Trophoblast cell (in vitro differentiated cells and primary cell): ENCODE results near the gene PHPT1.

Experiments
- DNase-seq, 2 donors: peaks; one replicate each; pipeline ENCODE4 v3.0.0-alpha.2; 2016
- H2AFZ ChIP-seq: 2 replicates; pipeline ENCODE4 v1.6.1; 2013; ENCODE audit warnings: low read length, moderate library complexity, mild to moderate bottlenecking; ENCODE audit not compliant: insufficient read depth, poor library complexity
- H2AK5ac ChIP-seq: 2 replicates; pipeline ENCODE4 v1.6.1; 2013; ENCODE audit warnings: mild to moderate bottlenecking, low read length
- H2BK120ac ChIP-seq: 2 replicates; pipeline ENCODE4 v1.6.1; 2013; ENCODE audit warnings: low read length, mild to moderate bottlenecking, moderate library complexity; ENCODE audit not compliant: insufficient read depth, poor library complexity
- H2BK12ac ChIP-seq: 2 replicates; pipeline ENCODE4 v1.6.1; 2013; ENCODE audit warnings: mild to moderate bottlenecking, low read length, moderate library complexity
- H2BK5ac ChIP-seq: 2 replicates; pipeline ENCODE4 v1.6.1; 2013; ENCODE audit warnings: low read length, low read depth, moderate library complexity, mild to moderate bottlenecking; ENCODE audit not compliant: poor library complexity
- H3K14ac ChIP-seq: 2 replicates; pipeline ENCODE4 v1.6.1; 2013; ENCODE audit warnings: mild to moderate bottlenecking, low read length
- H3K18ac ChIP-seq: 2 replicates; pipeline ENCODE4 v1.6.1; 2013; ENCODE audit warnings: mild to moderate bottlenecking, low read length
- H3K23ac ChIP-seq: 2 replicates; pipeline ENCODE4 v1.6.1; 2013; ENCODE audit warnings: low read length
- H3K27ac ChIP-seq: 2 replicates; pipeline ENCODE4 v1.5.1; 2013; ENCODE audit warnings: low read depth, mild to moderate bottlenecking, inconsistent platforms, low read length, moderate library complexity
- H3K27me3 ChIP-seq: 2 replicates; pipeline ENCODE4 v1.6.1; 2013; ENCODE audit warnings: inconsistent platforms, mild to moderate bottlenecking, low read length, moderate library complexity; ENCODE audit not compliant: insufficient read depth
- H3K36me3 ChIP-seq, 2 experiments: 1 replicate in 1 of 2; 2 replicates in 1 of 2; pipeline ENCODE4 v1.6.1; 2013; ENCODE audit warnings: low read length in 2 of 2, mild to moderate bottlenecking in 2 of 2, moderate library complexity in 1 of 2; ENCODE audit not compliant: insufficient read depth in 2 of 2, control insufficient read depth in 1 of 2
- H3K4ac ChIP-seq: 2 replicates; pipeline ENCODE4 v1.6.1; 2013; ENCODE audit warnings: low read depth, mild to moderate bottlenecking, low read length, moderate library complexity
- H3K4me1 ChIP-seq, 2 experiments: 1 replicate in 1 of 2; 2 replicates in 1 of 2; pipeline ENCODE4 v1.6.1; 2013; ENCODE audit warnings: low read length in 2 of 2, mild to moderate bottlenecking in 2 of 2, moderate library complexity in 1 of 2; ENCODE audit not compliant: insufficient read depth in 2 of 2, control insufficient read depth in 1 of 2
- H3K4me2 ChIP-seq: 2 replicates; pipeline ENCODE4 v1.6.1; 2013; ENCODE audit warnings: inconsistent platforms, mild to moderate bottlenecking, low read length, moderate library complexity
- H3K4me3 ChIP-seq: 2 replicates; pipeline ENCODE4 v1.5.1; 2013; ENCODE audit warnings: mild to moderate bottlenecking, low read depth, low read length, inconsistent platforms
- H3K79me1 ChIP-seq: one replicate; pipeline ENCODE4 v1.6.1; 2013; ENCODE audit warnings: low read length
- H3K79me2 ChIP-seq: 2 replicates; pipeline ENCODE4 v1.6.1; 2013; ENCODE audit warnings: low read length, mild to moderate bottlenecking; ENCODE audit not compliant: control insufficient read depth, insufficient read depth, poor library complexity
- H3K9ac ChIP-seq: 2 replicates; pipeline ENCODE4 v1.6.1; 2013; ENCODE audit warnings: mild to moderate bottlenecking, low read length
- H3K9me3 ChIP-seq: 2 replicates; pipeline ENCODE4 v1.6.1; 2013; ENCODE audit warnings: low read depth, mild to moderate bottlenecking, control low read depth, inconsistent platforms, low read length; ENCODE audit not compliant: insufficient read depth
- H4K12ac ChIP-seq: 2 replicates; pipeline ENCODE4 v1.6.1; 2013; ENCODE audit warnings: low read depth, mild to moderate bottlenecking, low read length, moderate library complexity
- H4K8ac ChIP-seq: 2 replicates; pipeline ENCODE4 v1.6.1; 2013; ENCODE audit warnings: low read depth, mild to moderate bottlenecking, low read length, moderate library complexity
- H4K91ac ChIP-seq: one replicate; pipeline ENCODE4 v1.6.1; 2013; ENCODE audit warnings: low read depth, mild to moderate bottlenecking, low read length, moderate library complexity
- WGBS: extraction: QIAGEN DNeasy Blood & Tissue Kit; methylation state at CpG from one replicate; pipeline ENCODE4 v1.1.7; 2013; ENCODE audit warnings: missing lambda C conversion rate; ENCODE audit not compliant: insufficient read length, insufficient coverage; ENCODE audit errors: extremely low coverage; 5-methylcytosine and 5-hydroxymethylcytosine counted together

Gene PHPT1

DNA sequence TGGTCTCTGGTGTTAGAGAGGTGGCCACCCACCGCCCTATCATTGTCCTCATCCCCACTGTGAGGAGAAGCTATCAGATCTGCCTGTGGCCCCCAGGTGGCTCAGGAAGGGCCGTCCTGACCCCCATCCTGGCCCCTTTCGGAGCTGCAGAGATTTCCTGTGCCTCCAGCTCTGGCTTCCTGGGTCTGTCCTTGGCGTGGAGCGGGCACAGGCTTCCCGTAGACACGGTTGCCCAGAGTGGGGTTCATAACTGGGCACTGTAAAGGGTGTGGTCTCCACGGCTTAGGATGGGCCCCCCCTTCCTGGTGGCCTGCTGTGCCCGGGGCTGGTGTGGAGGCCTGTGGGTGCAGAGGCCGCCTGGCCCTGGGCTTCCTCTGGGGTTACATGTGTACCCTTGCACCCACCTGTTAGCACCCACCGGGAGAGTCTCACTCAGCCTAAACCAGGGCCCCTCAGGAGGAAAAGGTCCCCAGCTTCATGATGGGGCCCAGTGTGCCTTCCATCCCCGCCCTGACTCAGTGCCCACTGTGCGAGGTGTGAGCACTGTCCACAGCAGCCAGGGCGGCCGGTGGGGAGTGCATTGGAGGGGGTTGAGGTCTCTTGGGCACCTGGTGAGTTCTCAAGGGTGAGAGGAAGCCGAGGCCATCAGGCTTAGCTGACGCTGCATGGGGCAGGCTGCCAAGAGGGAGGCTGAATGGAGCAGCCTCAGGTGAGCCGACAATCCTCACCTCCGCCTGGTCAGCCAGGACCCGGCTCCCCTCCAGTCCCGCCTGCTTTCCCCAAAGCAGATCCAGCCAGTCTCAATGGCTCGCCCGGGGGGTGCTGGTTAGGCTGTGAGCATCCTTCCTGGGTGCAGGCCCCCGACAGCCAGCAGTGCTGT lies 22.3 kb upstream of the PHPT1 start:
- Histone ChIP-seq H3K4me1 (no peaks in the 10 kb centered on the region), H3K27ac (no peak overlapping the region), H3K9me3 (no peaks in the 10 kb centered on the region), H3K79me2 (no peaks in the 10 kb centered on the region), H3K14ac (no peak overlapping the region), H3K9ac (no peak overlapping the region), H4K91ac (no peak overlapping the region), H3K36me3 (peaks cover 84 to 86% of the 10 kb centered on the region in 2 experiments), H4K8ac (no peak overlapping the region), H4K12ac (no peak overlapping the region), H2BK12ac (no peak overlapping the region), H2AFZ (no peak overlapping the region), H3K79me1 (no peaks in the 10 kb centered on the region), H3K27me3 (no peaks in the 10 kb centered on the region), H3K4me2 (no peak overlapping the region), H2BK5ac (no peak overlapping the region), H3K4ac (no peak overlapping the region), H3K23ac (no peak overlapping the region), H3K4me3 (no peak overlapping the region), H3K18ac (no peak overlapping the region), H2BK120ac (no peak overlapping the region), H2AK5ac (no peak overlapping the region)
- DNase-seq, result no peak
- no CpG with 5 or more reads among the region's 24 CpGs for WGBS

DNA sequence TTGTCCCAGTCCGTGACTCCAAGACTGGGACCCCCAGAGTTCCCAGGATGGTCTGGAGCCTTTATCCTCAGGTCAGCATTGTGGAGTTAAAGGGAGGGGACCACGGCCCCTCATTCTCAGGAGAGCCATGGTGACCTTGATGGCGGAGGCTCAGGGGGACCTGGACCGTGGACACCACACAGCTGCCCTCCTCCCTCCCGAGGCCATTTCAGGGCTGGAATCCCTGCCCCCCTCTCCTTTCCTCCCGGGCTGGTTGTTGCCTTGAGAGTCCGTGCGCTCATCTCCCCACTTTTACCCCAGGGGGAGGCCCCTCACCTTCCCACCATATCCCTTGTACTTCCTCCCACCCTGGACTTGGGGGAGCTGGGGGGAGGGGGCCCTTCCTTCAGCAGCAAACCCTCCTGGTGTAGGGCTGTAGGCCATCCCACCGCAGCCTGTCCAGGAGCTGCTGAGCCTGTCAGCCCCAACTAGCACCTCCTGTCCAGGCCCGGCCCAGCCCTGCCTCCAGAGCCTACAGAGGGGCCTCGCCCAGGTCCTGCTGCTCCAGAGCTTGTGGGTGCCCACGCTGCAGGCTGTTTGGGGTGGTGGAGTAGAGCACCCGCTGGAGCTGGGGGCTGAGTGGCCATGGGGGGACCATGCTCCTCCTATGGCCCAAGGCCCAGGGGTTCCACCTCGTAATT lies 21.3 kb upstream of the PHPT1 start:
- Histone ChIP-seq H3K14ac (no peak overlapping the region), H3K4me1 (no peaks in the 10 kb centered on the region), H3K18ac (no peak overlapping the region), H3K27me3 (no peaks in the 10 kb centered on the region), H4K12ac (no peak overlapping the region), H2BK120ac (no peak overlapping the region), H2AFZ (no peak overlapping the region), H3K79me1 (no peaks in the 10 kb centered on the region), H3K4ac (no peak overlapping the region), H3K23ac (no peak overlapping the region), H4K91ac (no peak overlapping the region), H3K4me3 (no peak overlapping the region), H3K79me2 (no peaks in the 10 kb centered on the region), H3K9me3 (no peaks in the 10 kb centered on the region), H4K8ac (no peak overlapping the region), H2BK5ac (no peak overlapping the region), H3K4me2 (no peak overlapping the region), H2AK5ac (no peak overlapping the region), H2BK12ac (no peak overlapping the region), H3K36me3 (peaks cover 93 to 95% of the 10 kb centered on the region in 2 experiments), H3K27ac (no peak overlapping the region), H3K9ac (no peak overlapping the region)
- WGBS, result no CpG with 5 or more reads among the region's 14 CpGs
- DNase-seq, result no peak

DNA sequence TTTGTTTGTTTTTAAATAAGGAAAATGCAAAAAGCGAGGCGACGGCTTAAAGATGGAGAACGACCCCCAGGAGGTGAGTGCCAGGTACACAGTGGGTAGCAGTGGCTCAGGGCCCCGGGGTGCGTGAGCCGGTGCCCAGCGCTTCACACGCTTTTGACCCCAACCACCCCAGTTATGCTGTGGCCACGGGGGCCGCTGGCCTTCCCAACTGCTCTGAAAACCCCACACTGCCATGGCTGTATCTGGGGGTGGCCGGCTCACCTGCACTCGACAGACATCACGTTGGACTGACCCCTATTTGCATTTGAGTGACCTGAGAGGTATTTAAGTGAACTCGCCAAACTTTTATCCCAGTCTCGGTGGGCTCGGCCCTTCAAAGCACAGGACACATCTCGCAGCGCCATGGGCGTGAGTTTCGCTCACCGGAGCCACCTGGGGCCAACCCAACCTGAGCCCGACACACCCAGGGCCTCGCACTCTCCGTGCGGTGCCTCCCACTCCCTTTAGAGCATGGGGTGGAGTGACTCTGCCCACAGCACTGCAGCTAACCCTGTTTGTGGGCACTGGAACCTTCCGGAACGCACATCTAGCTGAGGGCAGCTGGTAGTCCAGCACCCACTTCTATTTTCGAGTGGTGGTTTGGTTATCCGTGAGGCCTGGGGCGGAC lies 20.6 kb upstream of the PHPT1 start:
- no peaks in the 10 kb centered on the region for H3K79me1 ChIP-seq
- no peak overlapping the region for H4K8ac ChIP-seq
- no peaks in the 10 kb centered on the region for H3K4me1 ChIP-seq
- H4K12ac ChIP-seq, result no peak overlapping the region
- H2BK120ac ChIP-seq, result no peak overlapping the region
- H2BK12ac ChIP-seq, result no peak overlapping the region
- H3K4ac ChIP-seq, result no peak overlapping the region
- peaks cover 89 to 90% of the 10 kb centered on the region in 2 experiments for H3K36me3 ChIP-seq
- H3K79me2 ChIP-seq, result no peaks in the 10 kb centered on the region
- H3K9me3 ChIP-seq, result no peaks in the 10 kb centered on the region
- H3K4me3 ChIP-seq, result no peak overlapping the region
- H2AK5ac ChIP-seq, result no peak overlapping the region
- H3K27ac ChIP-seq, result no peak overlapping the region
- H3K14ac ChIP-seq, result no peak overlapping the region
- no peak overlapping the region for H3K9ac ChIP-seq
- no peak overlapping the region for H3K18ac ChIP-seq
- WGBS, result no CpG with 5 or more reads among the region's 31 CpGs
- H3K27me3 ChIP-seq, result no peaks in the 10 kb centered on the region
- H4K91ac ChIP-seq, result no peak overlapping the region
- no peak overlapping the region for H2BK5ac ChIP-seq
- no peak for DNase-seq
- no peak overlapping the region for H2AFZ ChIP-seq
- H3K4me2 ChIP-seq, result no peak overlapping the region
- no peak overlapping the region for H3K23ac ChIP-seq

DNA sequence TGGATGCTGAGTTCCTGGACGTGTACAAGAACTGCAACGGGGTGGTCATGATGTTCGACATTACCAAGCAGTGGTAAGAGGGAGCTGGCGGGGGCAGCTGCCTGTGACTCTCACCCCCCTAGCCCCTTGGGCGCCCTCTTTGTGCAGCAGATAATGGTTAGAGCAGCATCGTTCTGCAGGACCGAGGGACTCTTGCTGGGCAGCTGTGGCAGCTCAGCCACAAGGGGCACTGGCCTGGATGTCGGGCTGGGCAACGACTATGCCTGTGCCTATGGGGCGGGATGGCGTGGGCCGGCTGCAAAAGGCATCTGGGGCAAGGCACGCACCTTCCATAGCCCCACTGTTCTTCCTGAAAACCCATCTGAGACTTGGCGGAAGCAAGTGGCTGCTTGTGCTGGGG lies 19.8 kb upstream of the PHPT1 start:
- Histone ChIP-seq H3K18ac (no peak overlapping the region), H3K9me3 (no peaks in the 10 kb centered on the region), H3K4ac (no peak overlapping the region), H4K12ac (no peak overlapping the region), H3K4me2 (no peak overlapping the region), H2BK12ac (no peak overlapping the region), H2BK120ac (no peak overlapping the region), H3K4me3 (no peak overlapping the region), H3K27ac (no peak overlapping the region), H3K27me3 (no peaks in the 10 kb centered on the region), H3K4me1 (no peaks in the 10 kb centered on the region), H3K79me2 (no peaks in the 10 kb centered on the region), H3K79me1 (no peaks in the 10 kb centered on the region), H3K9ac (no peak overlapping the region), H3K14ac (no peak overlapping the region), H2AFZ (no peak overlapping the region), H2BK5ac (no peak overlapping the region), H3K36me3 (peaks cover 87 to 88% of the 10 kb centered on the region in 2 experiments), H4K8ac (no peak overlapping the region), H3K23ac (no peak overlapping the region), H4K91ac (no peak overlapping the region), H2AK5ac (no peak overlapping the region)
- DNase-seq, result no peak
- no CpG with 5 or more reads among the region's 14 CpGs for WGBS
